GM19328 (cell line): Measurements from ENCODE around the gene MTOR.
"Not testable (repeated sequence)": the region's sequence is repeated elsewhere in the genome, so short reads cannot be mapped to it uniquely, and the experiment has no call there.

Experiments
- ATAC-seq: cut with Tn5 transposase; IDR thresholded peaks from one replicate; pipeline ENCODE4 v1.9.1; 2021; ENCODE audit warnings: mild to moderate bottlenecking, moderate library complexity; ENCODE audit not compliant: unreplicated experiment

Gene MTOR

DNA sequence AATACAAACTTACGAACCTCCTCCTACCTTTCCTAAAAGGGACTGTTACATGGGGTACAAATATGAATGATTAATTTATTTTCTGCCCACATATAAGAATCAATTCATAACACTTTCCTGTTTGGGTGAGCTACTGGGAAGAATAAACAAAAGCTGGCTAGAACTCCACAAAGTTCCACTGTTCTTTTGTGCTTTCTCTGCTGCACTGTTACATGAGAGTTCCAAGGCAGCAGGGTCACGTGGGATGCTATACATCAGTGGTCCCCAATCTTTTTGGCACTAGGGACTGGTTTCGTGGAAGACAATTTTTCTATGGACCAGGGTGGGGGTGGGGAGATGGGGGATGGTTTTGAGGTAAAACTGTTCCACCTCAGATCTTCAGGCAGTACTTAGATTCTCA, 75.4 kb downstream of the MTOR start:
- ATAC-seq, result no peak

DNA sequence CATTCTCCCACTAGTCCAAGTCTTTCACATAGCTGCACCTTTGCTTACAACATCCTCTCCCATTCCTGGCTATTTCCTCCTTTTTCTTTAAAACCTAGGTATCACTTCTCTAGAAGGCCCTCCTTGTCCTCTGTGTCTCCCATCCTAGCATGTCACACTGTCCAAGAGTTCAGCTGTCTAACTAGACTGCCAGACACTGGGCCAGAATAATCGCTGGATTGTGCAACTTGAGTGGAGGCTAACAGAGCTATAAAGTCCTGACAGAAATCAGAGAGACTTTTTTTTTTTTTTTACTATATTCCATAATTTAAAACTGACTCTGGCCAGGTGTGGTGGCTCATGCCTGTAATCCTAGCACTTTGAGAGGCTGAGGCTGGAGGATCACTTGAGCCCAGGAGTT, 77.4 kb downstream of the MTOR start:
- no peak for ATAC-seq

DNA sequence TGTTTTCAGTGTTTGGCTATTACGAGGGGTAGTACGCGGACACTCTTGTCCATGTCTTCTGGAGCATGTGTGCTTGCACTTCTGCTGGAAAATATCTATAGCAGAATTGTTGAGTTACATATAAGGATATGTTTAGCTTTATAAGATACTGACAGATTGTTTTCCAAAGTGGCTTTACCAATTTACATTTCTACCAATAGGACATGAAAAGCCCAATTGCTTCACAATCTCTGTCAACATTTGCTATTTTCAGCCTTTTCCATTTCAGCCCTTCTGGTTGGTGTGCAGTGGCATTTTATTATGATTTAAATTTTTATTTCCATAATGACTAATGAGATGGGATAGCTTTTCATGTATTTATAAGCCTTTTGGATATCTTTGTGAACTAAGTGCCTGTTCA, 79.5 kb downstream of the MTOR start:
- no peak for ATAC-seq

- ATAC-seq, result no peak
These were observed 82.0 kb downstream of the MTOR start for GRCh38 chr1:11180342-11180744.

- not testable (repeated sequence) for ATAC-seq
These were observed 82.6 kb downstream of the MTOR start for GRCh38 chr1:11179749-11180148.

DNA sequence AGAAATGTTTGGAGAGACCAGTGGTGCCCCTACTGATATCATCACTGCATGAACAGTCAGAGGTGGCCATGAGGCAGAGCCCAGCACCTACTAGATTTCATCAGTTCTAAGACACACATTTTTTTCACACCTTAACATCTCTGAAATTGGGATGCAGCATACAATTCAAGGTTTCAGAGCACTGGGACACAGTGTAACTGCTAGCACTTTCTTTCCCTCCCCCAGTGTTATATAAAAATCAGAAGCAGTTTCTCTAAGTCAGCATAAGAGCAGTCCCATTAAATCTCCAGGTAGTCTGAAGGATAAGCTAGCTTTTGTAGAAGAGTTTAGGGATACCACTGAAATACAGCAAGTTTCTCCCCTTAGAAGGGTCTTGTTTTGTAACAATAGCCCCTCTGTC, 83.2 kb downstream of the MTOR start:
- ATAC-seq, result no peak

- no peak for ATAC-seq
These were observed 84.0 kb downstream of the MTOR start for GRCh38 chr1:11178021-11179015.

GRCh38 chr1:11176081-11176706, 86.2 kb downstream of the MTOR start:
- ATAC-seq, result no peak

- no peak for ATAC-seq
These were observed 86.9 kb downstream of the MTOR start for GRCh38 chr1:11175461-11175860.

DNA sequence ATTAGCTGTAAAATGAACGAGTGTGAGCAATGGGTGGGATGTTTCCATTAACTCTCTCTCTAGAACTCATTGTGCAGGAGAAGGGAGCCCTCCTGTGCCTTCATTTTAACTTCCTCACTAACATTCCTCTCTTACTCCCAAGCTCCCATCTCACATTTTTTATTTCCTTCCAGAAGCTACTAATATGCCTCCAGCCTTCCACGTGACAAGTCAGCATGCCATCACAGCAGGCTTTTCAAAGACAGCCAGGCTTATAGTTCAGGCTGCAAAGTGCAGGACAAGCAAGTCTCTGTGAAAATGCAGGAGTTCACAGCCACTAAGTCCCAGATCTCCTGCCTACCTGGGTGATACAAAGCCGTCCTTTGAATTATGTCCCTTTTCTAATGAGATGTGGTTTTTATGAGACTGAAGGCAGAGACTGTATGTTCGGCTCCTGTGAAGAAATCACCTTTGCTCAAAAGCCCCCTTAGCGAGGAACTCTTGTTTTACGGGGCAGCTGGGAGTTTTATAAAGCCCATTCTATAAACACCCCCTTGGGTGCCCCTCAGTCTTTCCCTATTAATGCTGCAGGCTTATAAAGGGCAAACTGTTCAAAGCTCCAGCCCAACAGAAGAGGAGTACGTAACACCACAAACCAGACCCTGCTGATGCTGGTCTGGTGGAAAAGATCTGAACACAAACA, 87.9 kb downstream of the MTOR start:
- ATAC-seq, result no peak

DNA sequence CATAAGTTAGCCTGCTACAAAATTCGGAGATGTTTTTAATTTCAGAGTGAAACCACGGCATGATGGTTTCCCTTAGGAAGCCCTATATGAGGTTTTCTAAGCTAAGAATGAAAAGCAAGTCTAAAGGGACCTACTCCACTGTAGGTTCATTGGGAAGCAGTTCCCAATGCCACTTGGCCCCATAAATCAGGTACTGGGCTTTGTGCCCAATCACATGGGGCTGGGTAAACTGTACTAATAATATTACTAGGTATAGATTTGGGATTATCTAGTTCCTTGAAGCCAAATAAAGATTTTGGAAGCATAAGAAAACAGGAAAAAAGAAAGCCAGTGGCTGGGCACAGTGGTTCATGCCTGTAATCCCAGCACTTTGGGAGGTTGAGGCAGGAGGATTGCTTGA, 92.2 kb downstream of the MTOR start:
- no peak for ATAC-seq

DNA sequence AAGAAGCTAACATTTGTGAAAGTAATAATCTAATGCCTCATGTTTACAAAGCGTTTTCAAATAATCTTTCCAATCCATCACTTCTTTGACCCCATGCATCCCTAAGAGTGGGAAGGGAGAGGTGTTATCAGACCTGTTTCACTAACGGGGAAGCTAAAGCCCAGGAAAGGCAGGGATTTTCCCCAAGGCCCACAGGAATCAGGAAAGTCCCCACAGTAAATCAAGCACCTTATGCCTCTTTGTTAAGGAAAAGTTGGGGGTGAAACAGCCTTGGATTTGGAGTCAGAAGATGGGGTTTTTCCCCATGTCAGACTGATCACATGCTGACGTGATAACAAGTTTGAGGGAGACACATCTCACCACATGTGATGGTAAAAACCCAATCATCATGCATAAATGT, 93.1 kb downstream of the MTOR start:
- ATAC-seq, result no peak

DNA sequence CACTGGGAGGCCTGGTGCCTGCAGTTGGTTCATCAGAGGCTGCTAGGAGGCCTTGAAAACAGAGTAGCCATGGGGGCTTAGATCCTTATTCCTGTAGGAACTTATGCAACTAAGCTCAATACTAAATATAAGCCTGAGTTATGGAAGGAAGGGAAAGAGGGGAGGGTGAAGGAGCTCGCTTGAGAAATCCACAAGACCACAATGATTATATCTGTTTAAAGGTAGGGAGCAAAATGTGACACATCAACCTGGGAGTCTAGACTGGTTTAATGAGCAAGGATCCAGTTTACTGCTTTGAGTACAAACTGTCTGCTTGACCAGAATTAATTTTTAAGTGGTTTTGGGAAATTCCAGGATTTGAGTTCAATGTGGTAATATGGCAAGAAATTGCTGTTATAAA, 93.6 kb downstream of the MTOR start:
- no peak for ATAC-seq

DNA sequence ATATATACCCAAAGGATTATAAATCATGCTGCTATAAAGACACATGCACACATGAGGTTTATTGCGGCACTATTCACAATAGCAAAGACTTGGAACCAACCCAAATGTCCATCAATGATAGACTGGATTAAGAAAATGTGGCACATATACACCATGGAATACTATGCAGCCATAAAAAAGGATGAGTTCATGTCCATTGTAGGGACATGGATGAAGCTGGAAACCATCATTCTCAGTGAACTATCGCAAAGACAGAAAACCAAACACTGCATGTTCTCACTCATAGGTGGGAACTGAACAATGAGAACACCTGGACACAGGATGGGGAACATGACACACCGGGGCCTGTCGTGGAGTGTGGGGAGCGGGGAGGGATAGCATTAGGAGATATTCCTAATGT, 95.6 kb downstream of the MTOR start:
- ATAC-seq, result not testable (repeated sequence)

GRCh38 chr1:11162752-11163151, 99.6 kb downstream of the MTOR start:
- not testable (repeated sequence) for ATAC-seq

GRCh38 chr1:11158720-11159321, 103.5 kb downstream of the MTOR start:
- no peak for ATAC-seq

- ATAC-seq, result no peak
These were observed 104.1 kb downstream of the MTOR start for GRCh38 chr1:11158291-11158690.

DNA sequence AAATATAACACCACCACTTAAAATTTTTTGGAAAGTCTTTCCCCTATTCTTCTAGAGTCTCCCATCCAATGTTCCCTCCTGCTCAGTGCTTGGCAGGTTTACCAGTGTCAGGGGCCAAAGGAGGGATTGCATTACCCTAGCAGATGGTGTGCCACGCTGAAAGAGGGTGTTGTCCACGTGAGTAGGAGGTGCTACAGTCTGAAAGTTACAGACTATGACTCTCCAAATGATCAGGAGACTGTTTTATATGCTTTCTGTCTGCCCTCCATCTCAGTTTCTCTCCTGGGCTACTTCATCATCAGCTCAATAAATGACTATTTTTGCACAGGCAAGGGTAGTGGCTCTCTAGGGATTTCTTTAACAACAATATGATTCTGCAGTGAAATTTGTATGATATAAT, 104.5 kb downstream of the MTOR start:
- no peak for ATAC-seq

DNA sequence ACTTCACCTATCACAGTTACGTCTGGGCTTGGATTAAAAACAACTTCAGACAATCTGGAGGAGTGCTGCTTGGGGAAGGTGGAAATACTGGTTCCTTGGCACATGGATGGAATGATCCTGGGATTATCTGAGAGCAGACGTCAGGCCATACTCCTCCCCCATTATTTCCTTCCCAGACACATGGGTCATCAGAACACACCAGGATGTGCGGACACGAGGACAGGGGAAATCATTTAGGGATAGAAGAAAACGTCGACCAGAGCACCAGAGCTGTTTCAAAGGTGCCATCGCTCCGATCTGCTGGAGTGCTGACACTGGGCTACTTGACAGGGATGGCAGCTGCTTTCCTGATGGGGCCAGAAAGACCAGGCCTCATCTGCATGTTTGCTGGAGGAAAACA, 105.0 kb downstream of the MTOR start:
- ATAC-seq, result no peak

DNA sequence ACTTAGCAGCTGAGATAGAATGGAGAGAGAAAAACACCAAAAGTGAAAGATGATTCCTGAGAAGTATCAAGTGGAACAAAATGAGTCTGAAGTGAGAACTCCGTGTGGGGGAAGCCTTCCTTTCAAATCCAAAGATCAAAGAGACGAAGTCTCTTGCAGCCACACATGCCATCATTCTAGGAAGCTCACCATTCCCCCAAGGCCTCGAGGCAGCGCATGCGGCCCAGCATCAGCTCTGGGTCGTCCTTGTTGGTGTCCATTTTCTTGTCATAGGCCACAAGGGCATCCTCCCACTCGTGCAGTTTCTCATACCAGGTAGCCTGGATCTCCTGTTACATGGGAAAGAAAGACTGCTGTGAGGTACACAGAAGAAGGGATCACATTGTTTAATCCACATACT, 105.4 kb downstream of the MTOR start:
- no peak for ATAC-seq

DNA sequence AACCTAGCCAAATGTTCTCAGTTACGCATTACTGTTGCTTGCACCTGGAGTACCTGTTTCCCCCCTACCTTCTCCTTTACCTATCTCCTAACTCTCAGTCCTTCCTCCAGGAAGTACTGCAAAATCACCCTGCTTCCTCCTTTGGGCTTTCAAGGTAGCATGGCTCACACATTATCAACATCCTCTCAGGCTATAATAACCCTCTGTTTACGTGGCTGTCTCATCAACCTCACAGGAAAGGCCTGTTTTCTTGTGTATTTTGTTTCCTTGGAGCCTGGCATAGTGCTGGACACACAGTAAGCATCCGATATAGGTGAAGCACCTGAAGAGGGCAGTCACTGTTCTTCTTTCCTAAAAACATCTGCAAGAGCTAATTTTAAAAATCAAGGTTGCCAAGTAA, 105.9 kb downstream of the MTOR start:
- ATAC-seq, result no peak
